ENCODE measurements around the gene ZNF268. TPM values are rescaled to one million over a fixed set of nuclear protein-coding genes. Genes with fewer than 3 reads are reported as not detected.
A peak's percentile ranks its signal among the peaks of the same experiment; 100 is the strongest.

Gene ZNF268
- total RNA-seq, 1 experiment from 2014 or later, result 25.3 TPM

GRCh38 chr12:133181238-133181959 lies at the start of gene ZNF268 (continued):
- TF ChIP-seq EMX1 (CRISPR knock-in tag; IDR thresholded peaks at IDR 0.05) (no peak), CREM (CRISPR knock-in tag; IDR thresholded peaks at IDR 0.05) (peak; percentile 98), ATF3 (CRISPR knock-in tag; conservative IDR thresholded peaks at IDR 0.05) (no peak), ZNF423 (CRISPR knock-in tag; IDR thresholded peaks at IDR 0.05) (no peak), TCF7 (CRISPR knock-in tag; IDR thresholded peaks at IDR 0.05; ENCODE audit: low read depth) (no peak), JAZF1 (CRISPR knock-in tag; IDR thresholded peaks at IDR 0.05) (no peak), ZNF219 (CRISPR knock-in tag; IDR thresholded peaks at IDR 0.05; ENCODE audit: borderline replicate concordance) (no peak), MXD4 (CRISPR knock-in tag; IDR thresholded peaks at IDR 0.05; ENCODE audit: borderline replicate concordance) (no peak), E2F4 (CRISPR knock-in tag; IDR thresholded peaks at IDR 0.05; ENCODE audit: borderline replicate concordance, low read depth) (no peak), HMGA2 (CRISPR knock-in tag; IDR thresholded peaks at IDR 0.05) (no peak), TEAD1 (CRISPR knock-in tag; IDR thresholded peaks at IDR 0.05) (no peak), ZBTB21 (CRISPR knock-in tag; IDR thresholded peaks at IDR 0.05; ENCODE audit: borderline replicate concordance) (no peak), ELF4 (CRISPR knock-in tag; IDR thresholded peaks at IDR 0.05; ENCODE audit: low read depth) (no peak), CREB1 (CRISPR knock-in tag; IDR thresholded peaks at IDR 0.05) (0 out of 2 replicates have a peak, but pooled peaks have one; percentile 38), RELA (CRISPR knock-in tag; IDR thresholded peaks at IDR 0.05; ENCODE audit: borderline replicate concordance) (no peak), E2F5 (CRISPR knock-in tag; IDR thresholded peaks at IDR 0.05) (peak; percentile 16; the same call in 1 of the 2 replicates), E2F1 (CRISPR knock-in tag; IDR thresholded peaks at IDR 0.05) (no peak), ZNF263 (CRISPR knock-in tag; IDR thresholded peaks at IDR 0.05; ENCODE audit: low read depth) (no peak)
- TF ChIP-seq, protein P1, sequence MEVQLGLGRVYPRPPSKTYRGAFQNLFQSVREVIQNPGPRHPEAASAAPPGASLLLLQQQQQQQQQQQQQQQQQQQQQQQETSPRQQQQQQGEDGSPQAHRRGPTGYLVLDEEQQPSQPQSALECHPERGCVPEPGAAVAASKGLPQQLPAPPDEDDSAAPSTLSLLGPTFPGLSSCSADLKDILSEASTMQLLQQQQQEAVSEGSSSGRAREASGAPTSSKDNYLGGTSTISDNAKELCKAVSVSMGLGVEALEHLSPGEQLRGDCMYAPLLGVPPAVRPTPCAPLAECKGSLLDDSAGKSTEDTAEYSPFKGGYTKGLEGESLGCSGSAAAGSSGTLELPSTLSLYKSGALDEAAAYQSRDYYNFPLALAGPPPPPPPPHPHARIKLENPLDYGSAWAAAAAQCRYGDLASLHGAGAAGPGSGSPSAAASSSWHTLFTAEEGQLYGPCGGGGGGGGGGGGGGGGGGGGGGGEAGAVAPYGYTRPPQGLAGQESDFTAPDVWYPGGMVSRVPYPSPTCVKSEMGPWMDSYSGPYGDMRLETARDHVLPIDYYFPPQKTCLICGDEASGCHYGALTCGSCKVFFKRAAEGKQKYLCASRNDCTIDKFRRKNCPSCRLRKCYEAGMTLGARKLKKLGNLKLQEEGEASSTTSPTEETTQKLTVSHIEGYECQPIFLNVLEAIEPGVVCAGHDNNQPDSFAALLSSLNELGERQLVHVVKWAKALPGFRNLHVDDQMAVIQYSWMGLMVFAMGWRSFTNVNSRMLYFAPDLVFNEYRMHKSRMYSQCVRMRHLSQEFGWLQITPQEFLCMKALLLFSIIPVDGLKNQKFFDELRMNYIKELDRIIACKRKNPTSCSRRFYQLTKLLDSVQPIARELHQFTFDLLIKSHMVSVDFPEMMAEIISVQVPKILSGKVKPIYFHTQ (CRISPR knock-in tag; IDR thresholded peaks at IDR 0.05), result no peak
- TF ChIP-seq, protein P2, sequence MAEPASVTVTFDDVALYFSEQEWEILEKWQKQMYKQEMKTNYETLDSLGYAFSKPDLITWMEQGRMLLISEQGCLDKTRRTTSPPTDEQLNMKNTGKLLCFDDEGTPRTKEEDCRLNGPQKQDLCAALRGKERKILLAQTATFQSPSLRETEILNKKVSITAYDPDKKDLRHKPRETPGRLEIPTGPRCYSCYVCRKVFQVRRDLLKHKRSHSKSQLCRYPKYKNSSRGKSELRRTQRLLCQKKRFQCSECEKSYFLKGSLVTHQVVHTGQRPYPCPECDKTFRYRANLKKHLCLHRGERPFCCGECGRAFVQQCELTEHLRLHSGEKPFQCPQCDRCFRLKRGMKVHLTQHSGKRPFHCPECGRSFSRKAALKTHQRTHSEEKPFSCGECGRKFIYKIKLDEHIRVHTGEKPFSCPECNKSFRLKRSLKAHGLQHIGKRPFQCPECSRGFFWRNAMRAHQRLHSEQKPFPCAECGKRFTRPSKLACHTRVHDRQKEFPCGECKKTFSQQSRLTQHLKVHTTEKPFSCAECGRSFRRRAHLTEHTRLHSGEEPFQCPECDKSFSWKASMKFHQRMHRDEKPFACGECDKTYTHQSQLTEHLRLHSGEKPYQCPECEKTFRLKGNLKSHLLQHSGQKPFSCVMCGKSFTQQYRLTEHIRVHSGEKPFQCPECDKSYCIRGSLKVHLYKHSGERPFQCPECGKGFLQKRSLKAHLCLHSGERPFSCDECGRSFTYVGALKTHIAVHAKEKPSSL (CRISPR knock-in tag; conservative IDR thresholded peaks at IDR 0.05), result no peak
- TF ChIP-seq, protein P3, sequence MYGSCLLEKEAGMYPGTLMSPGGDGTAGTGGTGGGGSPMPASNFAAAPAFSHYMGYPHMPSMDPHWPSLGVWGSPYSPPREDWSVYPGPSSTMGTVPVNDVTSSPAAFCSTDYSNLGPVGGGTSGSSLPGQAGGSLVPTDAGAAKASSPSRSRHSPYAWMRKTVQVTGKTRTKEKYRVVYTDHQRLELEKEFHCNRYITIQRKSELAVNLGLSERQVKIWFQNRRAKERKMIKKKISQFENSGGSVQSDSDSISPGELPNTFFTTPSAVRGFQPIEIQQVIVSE (CRISPR knock-in tag; IDR thresholded peaks at IDR 0.05; ENCODE audit: borderline replicate concordance), result no peak
- TF ChIP-seq, protein P4, sequence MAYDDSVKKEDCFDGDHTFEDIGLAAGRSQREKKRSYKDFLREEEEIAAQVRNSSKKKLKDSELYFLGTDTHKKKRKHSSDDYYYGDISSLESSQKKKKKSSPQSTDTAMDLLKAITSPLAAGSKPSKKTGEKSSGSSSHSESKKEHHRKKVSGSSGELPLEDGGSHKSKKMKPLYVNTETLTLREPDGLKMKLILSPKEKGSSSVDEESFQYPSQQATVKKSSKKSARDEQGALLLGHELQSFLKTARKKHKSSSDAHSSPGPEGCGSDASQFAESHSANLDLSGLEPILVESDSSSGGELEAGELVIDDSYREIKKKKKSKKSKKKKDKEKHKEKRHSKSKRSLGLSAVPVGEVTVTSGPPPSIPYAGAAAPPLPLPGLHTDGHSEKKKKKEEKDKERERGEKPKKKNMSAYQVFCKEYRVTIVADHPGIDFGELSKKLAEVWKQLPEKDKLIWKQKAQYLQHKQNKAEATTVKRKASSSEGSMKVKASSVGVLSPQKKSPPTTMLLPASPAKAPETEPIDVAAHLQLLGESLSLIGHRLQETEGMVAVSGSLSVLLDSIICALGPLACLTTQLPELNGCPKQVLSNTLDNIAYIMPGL (CRISPR knock-in tag; IDR thresholded peaks at IDR 0.05), result 0 out of 2 replicates have a peak, but pooled peaks have one; percentile 26
- TF ChIP-seq, protein P5, sequence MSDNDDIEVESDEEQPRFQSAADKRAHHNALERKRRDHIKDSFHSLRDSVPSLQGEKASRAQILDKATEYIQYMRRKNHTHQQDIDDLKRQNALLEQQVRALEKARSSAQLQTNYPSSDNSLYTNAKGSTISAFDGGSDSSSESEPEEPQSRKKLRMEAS (CRISPR knock-in tag; IDR thresholded peaks at IDR 0.05), result peak; percentile 43; the same call in 1 of the 2 replicates
- TF ChIP-seq, protein P6, sequence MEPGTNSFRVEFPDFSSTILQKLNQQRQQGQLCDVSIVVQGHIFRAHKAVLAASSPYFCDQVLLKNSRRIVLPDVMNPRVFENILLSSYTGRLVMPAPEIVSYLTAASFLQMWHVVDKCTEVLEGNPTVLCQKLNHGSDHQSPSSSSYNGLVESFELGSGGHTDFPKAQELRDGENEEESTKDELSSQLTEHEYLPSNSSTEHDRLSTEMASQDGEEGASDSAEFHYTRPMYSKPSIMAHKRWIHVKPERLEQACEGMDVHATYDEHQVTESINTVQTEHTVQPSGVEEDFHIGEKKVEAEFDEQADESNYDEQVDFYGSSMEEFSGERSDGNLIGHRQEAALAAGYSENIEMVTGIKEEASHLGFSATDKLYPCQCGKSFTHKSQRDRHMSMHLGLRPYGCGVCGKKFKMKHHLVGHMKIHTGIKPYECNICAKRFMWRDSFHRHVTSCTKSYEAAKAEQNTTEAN (CRISPR knock-in tag; IDR thresholded peaks at IDR 0.05), result no peak
